ENCODE results near the gene SORBS1. TPM values are rescaled to one million over a fixed set of nuclear protein-coding genes. Genes with fewer than 3 reads are reported as not detected.

Gene SORBS1
- total RNA-seq, 1 donor from 2014 or later: 30.7 TPM

GRCh38 chr10:95579835-95580535 lies 18.8 kb upstream of the SORBS1 start:
- no peaks in the 10 kb centered on the region for H3K36me3 Mint-ChIP-seq (ENCODE audit: insufficient read depth)
- H3K4me3 Mint-ChIP-seq (ENCODE audit: low read depth): no peak overlapping the region
- no peaks in the 10 kb centered on the region for H3K9me3 Mint-ChIP-seq (ENCODE audit: low read depth)
- H3K27ac Mint-ChIP-seq: no peak overlapping the region
- no peaks in the 10 kb centered on the region for H3K4me1 Mint-ChIP-seq (ENCODE audit: low read depth)
- TF ChIP-seq CTCF (IDR thresholded peaks at IDR 0.05; ENCODE audit: unreplicated experiment): no peak
- DNase-seq (ENCODE audit: low spot score, unreplicated experiment): no peak
- H3K27me3 Mint-ChIP-seq: peaks cover 45% of the 10 kb centered on the region

- Mint-ChIP-seq H3K4me1 (ENCODE audit: low read depth) (no peaks in the 10 kb centered on the region), H3K4me3 (ENCODE audit: low read depth) (no peak overlapping the region), H3K9me3 (ENCODE audit: low read depth) (no peaks in the 10 kb centered on the region), H3K27me3 (peaks cover 49% of the 10 kb centered on the region), H3K27ac (no peak overlapping the region), H3K36me3 (ENCODE audit: insufficient read depth) (no peaks in the 10 kb centered on the region)
- TF ChIP-seq CTCF (IDR thresholded peaks at IDR 0.05; ENCODE audit: unreplicated experiment): no peak
- no peak for DNase-seq (ENCODE audit: low spot score, unreplicated experiment)
Measured at GRCh38 chr10:95579292-95579691, 18.1 kb upstream of the SORBS1 start.

GRCh38 chr10:95578619-95579018 lies 17.4 kb upstream of the SORBS1 start:
- no peak overlapping the region for H3K4me3 Mint-ChIP-seq (ENCODE audit: low read depth)
- no peak for DNase-seq (ENCODE audit: low spot score, unreplicated experiment)
- H3K27me3 Mint-ChIP-seq: peaks cover 52% of the 10 kb centered on the region
- no peak overlapping the region for H3K27ac Mint-ChIP-seq
- no peaks in the 10 kb centered on the region for H3K36me3 Mint-ChIP-seq (ENCODE audit: insufficient read depth)
- no peaks in the 10 kb centered on the region for H3K9me3 Mint-ChIP-seq (ENCODE audit: low read depth)
- no peaks in the 10 kb centered on the region for H3K4me1 Mint-ChIP-seq (ENCODE audit: low read depth)
- TF ChIP-seq CTCF (IDR thresholded peaks at IDR 0.05; ENCODE audit: unreplicated experiment): no peak

- H3K4me3 Mint-ChIP-seq (ENCODE audit: low read depth): no peak overlapping the region
- no peak for TF ChIP-seq CTCF (IDR thresholded peaks at IDR 0.05; ENCODE audit: unreplicated experiment)
- H3K27me3 Mint-ChIP-seq: peaks cover 33% of the 10 kb centered on the region
- no peak for DNase-seq (ENCODE audit: low spot score, unreplicated experiment)
- no peaks in the 10 kb centered on the region for H3K36me3 Mint-ChIP-seq (ENCODE audit: insufficient read depth)
- H3K27ac Mint-ChIP-seq: no peak overlapping the region
- no peaks in the 10 kb centered on the region for H3K4me1 Mint-ChIP-seq (ENCODE audit: low read depth)
- H3K9me3 Mint-ChIP-seq (ENCODE audit: low read depth): no peaks in the 10 kb centered on the region
Measured at GRCh38 chr10:95574649-95575365, 13.6 kb upstream of the SORBS1 start.

GRCh38 chr10:95573964-95574604 lies 12.9 kb upstream of the SORBS1 start:
- no peak overlapping the region for H3K4me3 Mint-ChIP-seq (ENCODE audit: low read depth)
- no peak for TF ChIP-seq CTCF (IDR thresholded peaks at IDR 0.05; ENCODE audit: unreplicated experiment)
- H3K36me3 Mint-ChIP-seq (ENCODE audit: insufficient read depth): no peaks in the 10 kb centered on the region
- no peaks in the 10 kb centered on the region for H3K9me3 Mint-ChIP-seq (ENCODE audit: low read depth)
- no peak overlapping the region for H3K27ac Mint-ChIP-seq
- no peak for DNase-seq (ENCODE audit: low spot score, unreplicated experiment)
- H3K27me3 Mint-ChIP-seq: peaks cover 27% of the 10 kb centered on the region
- no peaks in the 10 kb centered on the region for H3K4me1 Mint-ChIP-seq (ENCODE audit: low read depth)

All from progenitor cell of endocrine pancreas (in vitro differentiated cells).